Activated CD4-positive, alpha-beta memory T cell treated with anti-CD3 and anti-CD28 coated beads for 36 hours (primary cell): Measurements from ENCODE around the gene NKAIN1. TPM values are rescaled to one million over a fixed set of nuclear protein-coding genes. Genes with fewer than 3 reads are reported as not detected.

Experiments used
- CTCF ChIA-PET: fragments of 350-600 bp; sonication (Branson Sonifier 250); formaldehyde crosslinking; loops from one replicate; lab custom pipeline; 2021; ENCODE audit warnings: antibody characterized with exemption, inconsistent platforms; lab: Charles Lee
- POLR2A ChIA-PET: fragments of 350-600 bp; sonication (Branson Sonifier 250); formaldehyde crosslinking; loops from one replicate; lab custom pipeline; 2021; ENCODE audit warnings: antibody characterized with exemption; lab: Charles Lee
- DNase-seq: peaks from one replicate; pipeline ENCODE4 v3.0.0-alpha.2; 2020
- H3K27ac Mint-ChIP-seq: one replicate; pipeline ENCODE4 v1.8.0; 2021; ENCODE audit warnings: mixed read lengths
- H3K27me3 Mint-ChIP-seq: one replicate; pipeline ENCODE4 v1.8.0; 2021; ENCODE audit warnings: mixed read lengths
- H3K36me3 Mint-ChIP-seq: one replicate; pipeline ENCODE4 v1.8.0; 2021; ENCODE audit warnings: mixed read lengths
- H3K4me1 Mint-ChIP-seq: one replicate; pipeline ENCODE4 v1.8.0; 2021; ENCODE audit warnings: low read depth, mixed read lengths
- H3K4me3 Mint-ChIP-seq: one replicate; pipeline ENCODE4 v1.8.0; 2021; ENCODE audit warnings: mild to moderate bottlenecking, mixed read lengths
- H3K9me3 Mint-ChIP-seq: one replicate; pipeline ENCODE4 v1.8.0; 2021; ENCODE audit warnings: mixed read lengths
- intact Hi-C: fragments of 100-400 bp; cut with micrococcal nuclease; formaldehyde crosslinking; loops from one replicate; pipeline ENCODE4 v1.15.1; 2023
- total RNA-seq, 2 experiments: library from RNA; stranded (reverse); gene quantifications; one replicate each; pipeline ENCODE4 v1.2.3, GENCODE V29; 2021

NKAIN1 gene
- total RNA-seq, 2 experiments from 2014 or later: not detected

- ChIA-PET POLR2A (no interaction called here), CTCF (interaction anchor here (1.5 kb wide), 1 partner anchor 47 kb away, joined by 3 read pairs; no protein-coding TSS in a partner anchor)
- Mint-ChIP-seq H3K27ac (no peak overlapping the region), H3K9me3 (no peaks in the 10 kb centered on the region), H3K36me3 (no peaks in the 10 kb centered on the region), H3K4me3 (no peak overlapping the region), H3K4me1 (no peaks in the 10 kb centered on the region), H3K27me3 (peaks cover 15% of the 10 kb centered on the region)
- DNase-seq: no peak
- intact Hi-C loops: no loop called here
Measured at GRCh38 chr1:31230378-31230777, 9.3 kb downstream of the NKAIN1 start.

- CTCF ChIA-PET: interaction anchor here (1.5 kb wide), 1 partner anchor 45 kb away, joined by 3 read pairs; no protein-coding TSS in a partner anchor
- Mint-ChIP-seq H3K36me3 (no peaks in the 10 kb centered on the region), H3K27ac (no peak overlapping the region), H3K4me1 (no peaks in the 10 kb centered on the region), H3K27me3 (peaks cover 3% of the 10 kb centered on the region), H3K9me3 (no peaks in the 10 kb centered on the region), H3K4me3 (no peak overlapping the region)
- intact Hi-C loops: no loop called here
- POLR2A ChIA-PET: no interaction called here
- no peak for DNase-seq
Measured at GRCh38 chr1:31228986-31229385, 10.7 kb downstream of the NKAIN1 start.

- H3K27me3 Mint-ChIP-seq: peaks cover 3% of the 10 kb centered on the region
- intact Hi-C loops: no loop called here
- no peak for DNase-seq
- no peaks in the 10 kb centered on the region for H3K36me3 Mint-ChIP-seq
- no peak overlapping the region for H3K27ac Mint-ChIP-seq
- no peaks in the 10 kb centered on the region for H3K9me3 Mint-ChIP-seq
- H3K4me1 Mint-ChIP-seq: no peaks in the 10 kb centered on the region
- ChIA-PET CTCF (no interaction called here), POLR2A (no interaction called here)
- H3K4me3 Mint-ChIP-seq: no peak overlapping the region
Measured at GRCh38 chr1:31227891-31228568, 11.7 kb downstream of the NKAIN1 start.

- ChIA-PET POLR2A (no interaction called here), CTCF (no interaction called here)
- H3K27me3 Mint-ChIP-seq: peaks cover 3% of the 10 kb centered on the region
- no peak for DNase-seq
- H3K36me3 Mint-ChIP-seq: no peaks in the 10 kb centered on the region
- H3K9me3 Mint-ChIP-seq: no peaks in the 10 kb centered on the region
- H3K4me3 Mint-ChIP-seq: no peak overlapping the region
- no peak overlapping the region for H3K27ac Mint-ChIP-seq
- no peaks in the 10 kb centered on the region for H3K4me1 Mint-ChIP-seq
- intact Hi-C loops: no loop called here
Measured at GRCh38 chr1:31224068-31224467, 15.6 kb downstream of the NKAIN1 start.

- intact Hi-C loops: no loop called here
- no peak for DNase-seq
- ChIA-PET CTCF (interaction anchor here (0.7 kb wide), 1 partner anchor 40 kb away, joined by 3 read pairs; no protein-coding TSS in a partner anchor), POLR2A (no interaction called here)
- H3K27ac Mint-ChIP-seq: no peak overlapping the region
- no peaks in the 10 kb centered on the region for H3K36me3 Mint-ChIP-seq
- H3K4me3 Mint-ChIP-seq: no peak overlapping the region
- H3K9me3 Mint-ChIP-seq: no peaks in the 10 kb centered on the region
- peaks cover 3% of the 10 kb centered on the region for H3K27me3 Mint-ChIP-seq
- H3K4me1 Mint-ChIP-seq: no peaks in the 10 kb centered on the region
Measured at GRCh38 chr1:31222176-31222575, 17.5 kb downstream of the NKAIN1 start.

GRCh38 chr1:31221072-31221471, 18.6 kb downstream of the NKAIN1 start:
- DNase-seq: no peak
- Mint-ChIP-seq H3K4me1 (no peaks in the 10 kb centered on the region), H3K27me3 (peaks cover 2% of the 10 kb centered on the region), H3K4me3 (no peak overlapping the region), H3K27ac (no peak overlapping the region), H3K36me3 (no peaks in the 10 kb centered on the region), H3K9me3 (no peaks in the 10 kb centered on the region)
- POLR2A ChIA-PET: no interaction called here
- intact Hi-C loops: no loop called here
- CTCF ChIA-PET: interaction anchor here (0.8 kb wide), 1 partner anchor 37 kb away, joined by 3 read pairs; no protein-coding TSS in a partner anchor

GRCh38 chr1:31219489-31219888, 20.2 kb downstream of the NKAIN1 start:
- no peaks in the 10 kb centered on the region for H3K9me3 Mint-ChIP-seq
- DNase-seq: no peak
- H3K4me1 Mint-ChIP-seq: no peaks in the 10 kb centered on the region
- H3K4me3 Mint-ChIP-seq: no peak overlapping the region
- intact Hi-C loops: no loop called here
- H3K27me3 Mint-ChIP-seq: peaks cover 1% of the 10 kb centered on the region
- ChIA-PET CTCF (no interaction called here), POLR2A (no interaction called here)
- H3K27ac Mint-ChIP-seq: no peak overlapping the region
- H3K36me3 Mint-ChIP-seq: no peaks in the 10 kb centered on the region

- ChIA-PET CTCF (no interaction called here), POLR2A (no interaction called here)
- Mint-ChIP-seq H3K4me3 (no peak overlapping the region), H3K4me1 (no peaks in the 10 kb centered on the region), H3K27me3 (peaks cover 2% of the 10 kb centered on the region), H3K9me3 (no peaks in the 10 kb centered on the region), H3K36me3 (no peaks in the 10 kb centered on the region), H3K27ac (no peak overlapping the region)
- no peak for DNase-seq
- intact Hi-C loops: no loop called here
Measured at GRCh38 chr1:31218705-31219104, 21.0 kb downstream of the NKAIN1 start.

GRCh38 chr1:31216016-31216415, 23.7 kb downstream of the NKAIN1 start:
- Mint-ChIP-seq H3K9me3 (peaks cover 9% of the 10 kb centered on the region), H3K36me3 (peaks cover 2% of the 10 kb centered on the region), H3K27me3 (peaks cover 2% of the 10 kb centered on the region), H3K27ac (no peak overlapping the region), H3K4me3 (no peak overlapping the region), H3K4me1 (no peaks in the 10 kb centered on the region)
- no peak for DNase-seq
- intact Hi-C loops: no loop called here
- CTCF ChIA-PET: interaction anchor here (1.0 kb wide), 1 partner anchor 20 kb away, joined by 4 read pairs; no protein-coding TSS in a partner anchor
- POLR2A ChIA-PET: no interaction called here

- intact Hi-C loops: no loop called here
- H3K4me3 Mint-ChIP-seq: no peak overlapping the region
- POLR2A ChIA-PET: no interaction called here
- peaks cover 2% of the 10 kb centered on the region for H3K27me3 Mint-ChIP-seq
- H3K27ac Mint-ChIP-seq: no peak overlapping the region
- no peaks in the 10 kb centered on the region for H3K4me1 Mint-ChIP-seq
- DNase-seq: no peak
- H3K36me3 Mint-ChIP-seq: peaks cover 3% of the 10 kb centered on the region
- peaks cover 13% of the 10 kb centered on the region for H3K9me3 Mint-ChIP-seq
- CTCF ChIA-PET: interaction anchor here (1.0 kb wide), 1 partner anchor 19 kb away, joined by 4 read pairs; no protein-coding TSS in a partner anchor
Measured at GRCh38 chr1:31215065-31215570, 24.6 kb downstream of the NKAIN1 start.

- intact Hi-C loops: no loop called here
- H3K27me3 Mint-ChIP-seq: peaks cover 2% of the 10 kb centered on the region
- POLR2A ChIA-PET: no interaction called here
- H3K27ac Mint-ChIP-seq: no peak overlapping the region
- CTCF ChIA-PET: no interaction called here
- H3K4me3 Mint-ChIP-seq: no peak overlapping the region
- DNase-seq: no peak
- H3K9me3 Mint-ChIP-seq: peaks cover 14% of the 10 kb centered on the region
- peaks cover 3% of the 10 kb centered on the region for H3K36me3 Mint-ChIP-seq
- no peaks in the 10 kb centered on the region for H3K4me1 Mint-ChIP-seq
Measured at GRCh38 chr1:31214316-31215064, 25.2 kb downstream of the NKAIN1 start.

GRCh38 chr1:31208361-31208945, 31.2 kb downstream of the NKAIN1 start:
- peaks cover 3% of the 10 kb centered on the region for H3K36me3 Mint-ChIP-seq
- H3K4me3 Mint-ChIP-seq: no peak overlapping the region
- POLR2A ChIA-PET: no interaction called here
- H3K27ac Mint-ChIP-seq: no peak overlapping the region
- no peaks in the 10 kb centered on the region for H3K4me1 Mint-ChIP-seq
- peaks cover 14% of the 10 kb centered on the region for H3K9me3 Mint-ChIP-seq
- intact Hi-C loops: no loop called here
- H3K27me3 Mint-ChIP-seq: no peaks in the 10 kb centered on the region
- CTCF ChIA-PET: no interaction called here
- no peak for DNase-seq
